Fibroblast of skin of left biceps (primary cell): Measurements from ENCODE around the gene COBL.

Source experiments
- DNase-seq, 2 experiments: peaks; one replicate each; pipeline ENCODE4 v3.0.0-alpha.2; 2013; ENCODE audit warnings: low read depth in 2 of 2

The COBL gene, protein sequence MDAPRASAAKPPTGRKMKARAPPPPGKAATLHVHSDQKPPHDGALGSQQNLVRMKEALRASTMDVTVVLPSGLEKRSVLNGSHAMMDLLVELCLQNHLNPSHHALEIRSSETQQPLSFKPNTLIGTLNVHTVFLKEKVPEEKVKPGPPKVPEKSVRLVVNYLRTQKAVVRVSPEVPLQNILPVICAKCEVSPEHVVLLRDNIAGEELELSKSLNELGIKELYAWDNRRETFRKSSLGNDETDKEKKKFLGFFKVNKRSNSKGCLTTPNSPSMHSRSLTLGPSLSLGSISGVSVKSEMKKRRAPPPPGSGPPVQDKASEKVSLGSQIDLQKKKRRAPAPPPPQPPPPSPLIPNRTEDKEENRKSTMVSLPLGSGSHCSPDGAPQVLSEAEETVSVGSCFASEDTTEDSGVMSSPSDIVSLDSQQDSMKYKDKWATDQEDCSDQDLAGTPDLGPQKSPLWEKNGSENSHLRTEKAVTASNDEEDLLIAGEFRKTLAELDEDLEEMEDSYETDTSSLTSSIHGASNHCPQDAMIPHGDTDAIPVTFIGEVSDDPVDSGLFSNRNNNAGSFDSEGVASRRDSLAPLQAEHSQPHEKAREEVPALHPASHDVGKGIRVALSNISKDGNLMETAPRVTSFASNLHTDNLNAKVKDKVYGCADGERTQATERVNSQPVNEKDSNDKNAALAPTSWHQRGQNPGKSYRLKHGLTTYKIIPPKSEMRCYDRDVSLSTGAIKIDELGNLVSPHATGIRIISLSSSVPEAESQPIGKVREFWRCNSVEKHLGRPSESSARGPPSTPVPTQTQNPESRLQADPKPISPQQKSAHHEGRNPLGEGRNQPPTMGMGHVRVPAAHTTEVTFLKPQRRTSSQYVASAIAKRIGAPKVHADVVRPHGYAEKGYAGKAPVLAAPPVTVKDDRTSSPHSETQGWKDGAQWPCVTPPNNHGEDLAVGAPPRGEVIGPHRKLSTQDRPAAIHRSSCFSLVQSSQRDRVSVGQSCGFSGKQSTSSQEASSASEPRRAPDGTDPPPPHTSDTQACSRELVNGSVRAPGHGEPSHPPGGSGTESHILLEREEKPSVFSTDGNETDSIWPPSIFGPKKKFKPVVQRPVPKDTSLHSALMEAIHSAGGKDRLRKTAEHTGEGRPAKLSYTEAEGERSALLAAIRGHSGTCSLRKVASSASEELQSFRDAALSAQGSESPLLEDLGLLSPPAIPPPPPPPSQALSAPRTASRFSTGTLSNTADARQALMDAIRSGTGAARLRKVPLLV

DNA sequence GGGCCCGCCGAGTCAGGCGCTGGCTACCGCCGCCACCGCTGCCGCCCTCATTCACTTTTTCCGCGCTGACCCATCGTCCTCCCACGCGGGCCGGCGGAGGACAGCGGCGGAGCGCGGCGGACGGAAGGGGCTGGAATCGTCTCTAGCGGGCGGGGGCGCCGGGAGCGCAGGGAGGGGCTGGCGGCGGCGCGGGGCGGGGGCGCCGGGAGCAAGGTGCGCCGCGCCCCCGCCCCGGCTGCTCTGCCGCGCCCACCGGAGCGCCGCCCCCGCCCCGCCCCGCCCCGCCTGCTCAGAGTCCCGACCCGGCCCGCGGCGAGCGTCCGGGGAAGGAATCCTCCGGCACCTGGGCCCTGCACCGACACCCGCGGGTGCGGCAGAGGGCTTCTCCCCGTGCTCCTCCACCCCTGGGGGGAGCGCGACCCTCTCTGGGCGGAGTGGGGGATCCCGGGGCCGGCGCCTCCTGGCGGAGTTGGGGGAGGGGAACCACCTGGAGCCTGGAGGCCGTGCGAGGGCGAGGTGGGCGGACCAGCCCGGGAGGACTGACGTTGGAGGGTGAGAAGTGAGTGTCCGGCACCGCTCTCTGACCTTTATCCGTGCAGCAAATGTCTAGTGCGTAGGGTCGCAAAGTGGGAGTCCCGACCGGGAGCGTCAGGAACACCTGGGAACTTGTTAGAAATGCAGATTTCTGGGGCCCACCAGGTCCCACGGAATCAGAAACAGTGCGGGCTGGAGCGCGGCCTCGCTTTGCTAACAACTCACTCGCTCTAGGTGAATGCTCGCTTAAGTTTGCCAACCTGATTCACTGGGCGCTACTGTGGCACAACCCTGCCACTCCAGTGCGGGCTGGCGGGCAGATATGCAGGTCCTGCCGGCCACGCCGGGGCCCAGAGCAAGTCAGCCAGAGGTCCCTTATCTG lies at the start of gene COBL:
COBL (minus strand) TSS at position 144 of the 916 bp plus-strand sequence. CDS start 176 bp downstream, outside the sequence.
- DNase-seq: no peak

DNA sequence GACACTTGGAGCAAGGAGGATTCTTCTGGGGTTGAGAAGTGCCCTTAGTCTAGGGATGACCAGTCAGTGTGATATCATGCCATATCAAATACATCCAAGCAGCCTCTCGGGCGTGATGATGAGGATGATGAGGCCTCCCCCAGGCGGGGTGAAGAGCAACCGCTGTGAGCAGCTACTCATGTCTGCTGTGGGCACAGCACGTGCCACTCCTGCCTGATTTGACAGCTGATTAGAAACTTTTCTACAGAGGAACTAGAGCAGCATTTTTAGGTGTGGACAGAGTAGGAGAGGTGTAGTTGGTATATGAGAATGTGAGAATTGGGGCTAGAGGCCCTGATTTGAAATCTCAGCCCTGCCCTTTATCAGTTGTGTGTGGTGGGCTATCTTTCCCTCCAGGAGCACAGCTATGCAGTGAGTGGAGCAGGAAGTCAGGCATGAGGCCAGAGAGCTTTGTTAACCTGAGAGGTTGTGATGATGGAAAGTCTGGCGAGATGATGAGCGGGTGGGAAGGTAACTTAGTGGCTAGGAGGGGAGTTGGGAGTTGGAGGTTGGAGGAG lies 49.6 kb upstream of the COBL start:
- DNase-seq: no peak

DNA sequence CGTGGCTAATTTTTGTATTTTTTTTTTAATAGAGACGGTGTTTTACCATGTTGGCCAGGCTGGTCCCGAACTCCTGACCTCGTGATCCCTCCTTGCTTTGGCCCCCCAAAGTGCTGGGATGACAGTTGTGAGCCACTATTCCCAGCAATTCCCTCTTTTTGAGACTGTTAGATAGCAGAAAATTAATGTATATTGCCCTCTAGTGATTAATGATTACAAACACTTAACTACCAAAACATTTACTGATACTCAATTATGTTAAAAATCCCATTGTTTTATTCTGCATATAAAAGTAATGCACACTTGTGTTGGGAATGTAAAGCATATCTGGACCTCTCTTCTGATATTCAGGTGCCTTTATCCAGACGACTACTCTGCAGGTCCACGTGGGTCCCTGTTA lies 41.2 kb upstream of the COBL start:
- DNase-seq: no peak

DNA sequence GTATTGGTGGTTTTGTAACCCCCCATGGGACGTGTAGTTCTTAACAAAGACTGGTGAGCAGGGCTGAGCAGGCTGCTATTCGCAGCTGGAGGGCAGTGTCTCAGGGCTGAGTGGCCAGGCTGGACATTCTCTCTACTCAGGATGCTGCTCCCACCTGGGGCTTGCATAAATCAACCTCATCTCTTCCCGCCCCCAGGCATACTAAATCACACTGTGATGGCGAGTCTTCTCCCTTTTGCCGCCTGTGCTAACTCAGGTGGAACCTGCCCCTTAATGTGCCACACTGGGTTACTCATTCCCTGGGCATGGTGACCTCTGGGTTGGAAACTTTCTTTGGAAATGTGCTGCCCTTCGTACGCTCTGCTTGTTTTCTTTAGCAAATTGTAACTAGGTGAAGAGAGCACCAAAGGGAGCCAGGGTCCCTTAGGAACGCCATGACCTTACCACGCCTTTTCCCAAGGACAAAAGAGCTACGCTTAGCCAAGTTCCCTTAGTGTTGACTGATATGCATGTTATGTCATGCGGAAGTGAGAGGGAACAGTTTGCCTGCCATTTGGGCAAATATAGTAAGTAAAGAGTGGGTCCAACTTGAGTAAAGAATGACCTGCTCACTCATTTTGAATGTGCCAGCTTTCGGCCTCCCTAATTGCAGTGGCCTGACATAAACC lies 40.4 kb upstream of the COBL start:
- no peak for DNase-seq

DNA sequence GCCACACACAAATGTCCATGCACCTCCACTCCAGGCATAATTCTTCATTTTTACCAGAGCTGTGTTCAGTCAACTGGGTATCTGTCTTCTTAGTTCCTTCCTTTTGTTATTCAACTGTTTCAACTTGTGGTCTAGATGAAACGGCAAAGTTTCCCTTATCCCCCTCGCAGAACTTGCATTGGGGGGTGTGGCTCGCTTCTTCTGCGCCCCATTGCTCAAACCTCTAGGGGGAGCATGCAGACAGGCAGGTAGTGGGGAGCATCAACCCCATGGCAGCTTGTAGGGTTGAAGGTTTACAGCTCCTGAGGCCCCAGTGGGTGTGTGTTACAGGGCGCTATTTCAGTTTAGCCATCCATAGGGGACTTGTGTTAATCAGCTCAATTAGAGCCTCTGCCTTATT lies 38.3 kb upstream of the COBL start:
- no peak for DNase-seq

DNA sequence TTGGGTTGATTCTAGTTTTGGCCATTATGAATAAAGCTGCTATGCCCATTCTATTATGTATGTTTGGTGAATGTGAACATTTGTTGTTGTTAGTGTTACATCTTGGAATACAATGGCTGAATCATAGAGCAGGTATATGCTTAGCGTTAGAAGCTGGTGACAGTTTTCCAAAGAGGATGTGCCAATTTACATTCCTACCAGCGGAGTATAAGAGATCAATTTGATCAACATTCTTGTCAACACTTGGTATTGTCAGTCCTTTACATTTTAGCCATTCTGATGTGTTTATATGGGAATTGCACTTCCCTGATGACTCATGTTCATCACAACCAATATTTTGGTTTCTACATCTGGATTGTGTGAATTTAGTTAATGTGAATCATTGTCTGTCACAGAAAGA lies 37.8 kb upstream of the COBL start:
- no peak for DNase-seq

DNA sequence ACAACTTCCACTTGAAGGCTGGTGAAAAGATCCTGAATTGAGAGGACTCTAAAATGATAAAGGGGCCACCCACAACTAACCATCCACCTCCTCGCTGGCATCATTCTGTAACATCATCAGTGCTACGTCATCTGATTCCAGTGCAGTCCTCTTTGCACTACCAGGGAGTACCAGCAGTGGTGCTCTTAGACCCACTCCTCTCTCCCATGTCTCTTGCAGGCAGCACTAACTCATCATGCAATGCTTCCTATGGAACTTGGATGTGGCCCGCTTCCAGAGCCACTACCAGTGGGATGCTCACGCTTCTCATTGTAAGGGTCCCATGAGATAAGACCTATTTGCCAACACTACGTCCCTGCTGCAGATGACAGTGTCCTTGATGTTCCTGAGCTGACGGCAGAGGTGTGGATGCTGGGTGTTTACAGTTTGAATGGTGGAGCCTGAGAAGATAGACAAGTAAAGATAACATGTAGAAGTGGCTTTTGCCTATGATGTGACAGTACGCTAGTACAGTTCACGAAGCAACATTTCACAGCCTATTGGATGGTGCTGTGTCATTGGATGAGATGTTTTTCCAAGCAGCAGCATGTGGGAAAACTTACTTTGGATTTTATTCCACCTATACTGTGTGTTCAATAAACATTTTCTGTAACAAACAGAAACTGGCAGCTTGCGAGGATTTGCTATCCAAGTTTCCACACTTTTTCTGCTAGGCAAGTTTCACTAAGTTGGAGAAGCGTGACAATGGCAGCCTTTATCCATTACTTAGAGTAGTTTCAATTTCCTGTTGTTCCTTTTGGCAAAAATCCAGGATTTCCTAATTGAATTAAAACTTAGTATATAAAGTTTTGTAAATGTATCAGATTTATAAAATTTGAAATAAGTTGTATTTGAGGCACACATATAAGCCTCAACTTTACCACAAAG lies 35.8 kb upstream of the COBL start:
- no peak for DNase-seq

DNA sequence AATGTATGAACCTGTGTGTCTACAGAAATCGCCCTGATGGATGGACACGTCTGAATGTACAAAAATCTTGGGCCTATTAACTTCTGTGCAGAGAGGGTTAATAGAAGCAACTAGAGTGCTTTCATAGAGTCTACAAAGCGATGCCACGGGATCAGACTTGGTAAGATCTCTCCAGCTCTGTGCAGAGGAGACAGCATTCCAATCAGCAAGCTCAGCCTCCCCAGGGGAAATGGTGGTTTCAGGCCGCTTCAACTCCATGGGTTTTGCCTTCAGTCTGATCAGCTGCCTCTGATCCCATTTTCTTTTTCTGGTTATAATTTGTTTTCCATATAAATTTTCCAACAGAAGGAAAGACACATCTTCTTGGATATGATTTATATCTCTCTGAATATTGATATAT lies 35.1 kb upstream of the COBL start:
- DNase-seq: peak in 1 of 2 experiments; percentile 27

DNA sequence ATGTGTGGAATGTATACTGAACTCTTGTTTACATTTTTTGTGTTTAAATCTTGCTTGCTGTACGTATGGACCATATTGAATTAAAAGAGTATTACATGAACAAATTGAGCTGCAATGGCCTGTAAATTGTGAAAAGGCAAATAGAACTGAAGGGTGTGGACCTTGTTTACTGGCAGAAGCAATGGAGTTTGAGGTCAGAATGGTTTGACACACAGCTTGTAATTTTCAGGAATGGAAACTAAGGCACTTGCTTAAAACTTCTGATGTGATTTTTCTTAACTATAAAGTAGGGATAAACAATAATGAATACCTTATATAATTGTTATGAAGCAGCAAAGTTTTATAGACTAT lies 33.9 kb upstream of the COBL start:
- DNase-seq: no peak

DNA sequence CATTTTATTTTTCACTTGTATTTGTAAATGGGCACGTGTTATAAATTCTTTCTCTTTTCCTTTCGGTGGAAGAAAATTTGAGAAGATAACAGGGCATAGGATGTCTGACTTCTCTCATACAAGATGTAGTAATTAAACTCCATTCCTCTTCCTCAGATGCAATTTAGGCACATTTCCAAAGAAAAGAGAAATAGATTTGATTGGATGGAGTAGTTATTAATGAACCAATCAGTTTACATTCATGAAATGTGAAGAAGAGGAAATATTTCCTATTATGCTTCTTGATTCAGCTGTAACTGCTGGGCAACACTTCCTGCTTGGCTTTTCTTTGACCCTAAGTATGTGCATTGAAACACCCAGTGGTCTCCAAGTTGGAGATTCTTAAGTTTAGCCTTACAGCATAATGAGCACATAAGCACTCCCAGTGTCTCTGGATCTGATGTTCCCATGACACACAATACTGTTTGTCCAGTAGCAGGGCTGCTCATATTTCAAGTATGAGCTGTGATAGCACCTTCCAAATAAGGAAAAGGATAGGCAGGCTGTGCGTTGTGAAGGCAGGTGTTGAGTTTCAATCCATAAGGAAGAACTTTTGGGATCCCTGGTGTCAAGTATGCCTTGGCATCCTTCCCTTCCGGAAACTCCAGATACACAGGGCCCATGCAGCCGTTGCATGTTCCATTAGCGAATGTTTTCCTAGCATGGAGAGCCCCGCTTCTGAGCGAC lies 33.4 kb upstream of the COBL start:
- DNase-seq: peak; percentile 37 to 38

DNA sequence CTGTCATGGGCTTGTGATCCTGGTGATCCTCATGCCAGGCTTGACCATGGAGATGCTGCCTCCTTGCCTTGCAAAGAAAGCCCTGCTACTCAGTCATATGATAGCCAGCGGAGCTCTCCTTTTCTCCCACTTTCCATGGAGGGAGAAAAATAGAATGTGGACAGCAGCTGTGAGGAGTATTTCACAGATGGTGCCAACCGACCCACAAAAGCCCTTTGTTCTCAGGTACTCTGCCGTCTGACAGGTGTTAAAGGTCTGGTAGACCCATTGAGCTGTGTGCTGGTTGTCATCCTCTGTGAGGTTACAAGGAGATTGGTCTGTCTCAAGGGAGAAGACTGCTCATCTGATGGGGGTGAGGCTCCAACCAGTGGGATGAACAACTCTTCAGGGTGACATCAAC lies 29.5 kb upstream of the COBL start:
- DNase-seq: no peak

DNA sequence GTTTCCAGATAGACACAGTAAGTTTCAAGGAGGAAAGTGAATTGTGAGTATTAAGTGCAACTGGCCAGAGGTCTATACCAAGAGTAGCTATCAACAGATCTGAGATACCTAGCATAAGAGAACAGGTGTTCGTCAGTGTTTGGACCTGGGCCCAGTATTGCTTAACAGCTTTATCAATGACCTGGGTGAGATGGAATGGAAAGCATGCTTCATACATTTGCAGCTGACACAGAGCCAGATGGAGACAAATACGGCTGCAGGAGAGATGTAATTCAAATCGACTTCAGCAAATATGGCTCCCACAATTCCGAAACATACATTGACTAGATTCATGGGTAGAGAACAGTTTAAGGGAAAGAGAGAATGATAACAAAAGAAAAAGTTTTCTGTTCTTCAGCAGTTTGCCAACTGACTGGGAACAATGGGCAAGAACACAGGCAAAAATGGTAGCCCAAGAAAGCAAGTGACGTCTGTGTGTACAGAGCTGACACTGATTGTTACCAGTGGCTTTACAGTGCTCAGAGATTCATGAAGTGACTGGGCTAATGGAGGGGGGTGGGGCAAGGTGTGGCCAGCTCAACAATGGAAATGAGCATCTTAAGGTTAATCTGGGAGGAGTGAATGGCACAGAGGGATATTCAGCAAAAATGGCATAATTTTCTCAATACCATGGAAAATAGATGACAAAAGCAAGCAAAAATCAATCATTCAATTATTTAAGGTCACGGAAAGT lies 28.0 kb upstream of the COBL start:
- DNase-seq: no peak

DNA sequence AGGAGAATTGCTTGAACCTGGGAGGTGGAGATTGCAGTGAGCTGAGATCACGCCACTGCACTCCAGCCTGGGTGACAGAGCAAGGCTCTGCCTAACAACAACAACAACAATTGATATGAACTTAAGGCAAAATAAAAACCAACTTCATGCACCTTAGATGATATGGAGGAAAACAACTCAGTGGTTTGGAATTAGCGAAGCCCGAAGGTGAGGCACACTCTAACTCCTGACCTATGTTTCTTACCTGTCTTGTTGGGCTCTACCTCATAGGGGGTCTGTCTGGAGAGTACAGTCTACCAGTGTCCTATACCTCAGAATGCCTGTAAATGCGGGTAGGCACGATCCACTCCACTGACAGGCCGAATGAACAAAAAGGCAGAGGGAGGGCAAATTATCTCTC lies 24.3 kb upstream of the COBL start:
- no peak for DNase-seq

DNA sequence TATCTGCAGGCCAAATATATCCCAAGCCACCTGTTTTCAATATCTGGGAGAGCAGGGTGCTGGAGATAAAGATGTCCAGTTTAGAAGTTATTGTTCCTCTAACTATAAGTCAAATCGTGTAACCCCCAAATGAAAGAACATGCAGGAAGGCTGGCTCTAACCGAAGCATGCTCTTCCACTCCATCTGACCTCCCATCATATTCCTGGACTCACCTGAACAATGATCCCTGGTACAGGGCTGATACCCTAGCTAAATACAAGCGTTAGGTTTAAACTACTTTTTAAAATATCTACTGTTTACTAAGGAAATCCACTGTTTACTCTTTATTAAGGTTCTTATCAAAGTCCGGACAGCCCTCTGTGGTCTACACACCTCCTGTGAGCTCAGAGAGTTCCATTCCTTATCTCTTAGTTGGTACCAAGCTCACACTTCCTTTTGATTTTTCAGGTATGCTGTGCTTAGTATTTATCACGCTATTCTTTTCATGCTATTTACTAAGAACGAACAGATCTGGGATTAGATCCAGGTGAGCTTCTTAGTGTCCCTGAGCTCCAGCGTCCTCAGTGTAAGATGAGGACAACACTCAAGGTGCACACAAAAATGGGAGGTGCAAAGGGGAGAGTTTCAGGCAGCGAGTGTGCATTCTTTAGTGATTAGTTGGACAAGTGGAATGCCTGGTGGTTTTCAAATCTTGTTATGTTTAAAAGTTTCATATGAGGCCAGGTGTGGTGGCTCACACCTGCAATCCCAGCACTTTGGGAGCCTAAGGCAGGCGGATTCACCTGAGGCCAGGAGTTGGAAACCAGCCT lies 23.6 kb upstream of the COBL start:
- no peak for DNase-seq

DNA sequence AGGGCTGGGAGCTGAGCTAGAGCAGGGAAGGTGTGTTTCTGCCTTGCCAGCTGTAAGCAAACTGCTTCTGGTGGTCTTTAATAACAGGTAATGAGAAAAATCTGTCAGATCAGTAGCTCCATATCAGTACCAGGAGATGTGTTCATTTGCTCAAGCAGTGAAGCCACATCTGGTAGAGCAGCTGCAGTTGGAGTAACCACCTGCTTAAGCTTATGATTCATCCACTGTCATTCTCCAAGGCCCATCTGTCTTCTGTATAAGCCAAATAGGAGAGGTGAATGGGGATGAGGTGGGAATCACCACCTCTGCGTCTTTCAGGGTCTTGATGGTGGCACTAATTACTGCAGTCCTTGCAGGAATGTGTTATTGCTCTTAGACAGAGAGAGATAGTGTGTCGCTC lies 18.4 kb upstream of the COBL start:
- DNase-seq: no peak

DNA sequence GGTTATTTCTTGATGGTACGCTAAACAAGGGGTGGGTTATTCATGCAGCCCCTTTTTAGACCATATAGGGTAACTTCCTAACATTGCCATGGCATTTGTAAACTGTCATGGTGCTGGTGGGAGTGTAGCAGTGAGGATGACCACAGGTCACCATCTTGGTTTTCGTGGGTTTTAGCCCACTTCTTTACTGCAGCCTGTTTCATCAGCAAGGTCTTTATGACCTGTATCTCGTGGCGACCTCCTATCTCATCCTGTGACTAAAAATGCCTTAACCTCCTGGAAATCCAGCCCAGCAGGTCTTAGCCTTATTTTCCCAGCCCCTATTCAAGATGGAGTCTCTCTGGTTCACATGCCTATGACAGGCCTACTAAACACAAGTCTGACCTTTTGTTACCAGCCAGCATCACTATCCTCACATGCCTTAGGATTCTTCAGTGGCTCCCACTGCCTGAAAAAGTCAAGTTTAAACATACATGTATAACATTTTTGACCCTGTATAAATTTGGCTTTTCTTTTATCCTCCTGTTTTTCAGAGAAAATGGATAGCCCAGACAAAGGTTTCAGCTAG lies 13.2 kb upstream of the COBL start:
- DNase-seq: no peak

DNA sequence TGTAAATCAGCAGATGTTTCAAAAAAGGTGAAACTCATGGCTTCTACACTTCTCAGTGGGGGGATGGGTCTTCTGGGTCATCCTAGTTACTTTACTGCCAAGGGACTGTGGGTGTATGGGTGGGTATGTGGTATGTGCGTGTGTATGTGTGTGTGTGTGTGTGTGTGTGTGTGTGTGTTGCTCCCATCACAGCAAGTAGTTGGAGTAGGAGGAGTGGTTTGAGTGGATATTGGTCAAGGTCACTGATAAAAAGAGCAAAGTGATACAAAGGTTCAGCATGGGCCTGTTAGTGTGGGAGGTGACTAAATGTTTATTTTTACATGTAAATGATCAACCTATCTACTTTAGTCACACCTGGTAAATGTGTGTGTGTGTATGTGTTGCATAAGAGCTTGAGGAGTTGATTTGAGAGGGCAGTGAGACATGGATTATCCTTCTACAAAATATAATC lies 11.8 kb upstream of the COBL start:
- no peak for DNase-seq
